Lower leg skin (tissue), 4 donors: Measurements from ENCODE around the gene CPEB2. TPM values are rescaled to one million over a fixed set of nuclear protein-coding genes. Genes with fewer than 3 reads are reported as not detected.

Experiments
- DNase-seq, 2 donors: peaks; one replicate each; pipeline ENCODE4 v3.0.0-alpha.2; 2019; ENCODE audit warnings: low spot score in 2 of 2
- H3K4me3 ChIP-seq: fragments of 200-600 bp; sonication (generic); 2 replicates; pipeline ENCODE4 v1.5.1; 2017; ENCODE audit warnings: mild to moderate bottlenecking, low read depth; ENCODE audit not compliant: poor library complexity, severe bottlenecking
- CTCF ChIP-seq, 3 donors: fragments of 450-650 bp; IDR thresholded peaks; one replicate each; pipeline ENCODE4 v1.5.1; 2016; ENCODE audit warnings: antibody characterized with exemption in 3 of 3, mild to moderate bottlenecking in 3 of 3, moderate library complexity in 2 of 3
- POLR2A ChIP-seq, 2 donors: fragments of 450-650 bp; IDR thresholded peaks; one replicate each; pipeline ENCODE4 v1.6.1; 2016 to 2017; ENCODE audit warnings: antibody characterized with exemption in 2 of 2, mild to moderate bottlenecking in 1 of 2, moderate library complexity in 1 of 2
- WGBS, 2 donors: methylation state at CpG; one replicate each; pipeline ENCODE4 v1.1.5; 2018; 5-methylcytosine and 5-hydroxymethylcytosine counted together
- intact Hi-C: fragments of 100-400 bp; cut with DNase I; formaldehyde crosslinking; loops from one replicate; pipeline ENCODE4 v1.15.0; 2023; ENCODE audit warnings: low total_unique reads
- total RNA-seq, 4 donors: library from RNA; depleted of rRNA; stranded (reverse); fragments of >200 nt; gene quantifications; one replicate each; pipeline ENCODE4 v1.1.0, GENCODE V29; 2016

The CPEB2 gene
- total RNA-seq, 4 donors from 2014 or later: 45.3 to 61.1 (median 52.8) TPM

- TF ChIP-seq POLR2A (IDR thresholded peaks at IDR 0.05) (no peak), CTCF (IDR thresholded peaks at IDR 0.05) (no peak)
- H3K4me3 ChIP-seq: peak overlapping the region; percentile 97
- intact Hi-C loops: loop anchor here (10.0 kb wide), 1 partner anchor 649 kb away; the partner anchor contains the start of gene FBXL5
- WGBS, 2 donors: 19 to 25% methylated on average over 4 of the region's 4 CpGs
- DNase-seq: no peak
Measured at GRCh38 chr4:15005474-15006115, 3.3 kb downstream of the CPEB2 start.

- no peak overlapping the region for H3K4me3 ChIP-seq
- 25 to 28% methylated on average over 2 of the region's 2 CpGs for WGBS, 2 donors
- intact Hi-C loops: loop anchor here (10.0 kb wide), 1 partner anchor 648 kb away; the partner anchor contains the start of gene FBXL5
- DNase-seq: no peak
- TF ChIP-seq POLR2A (IDR thresholded peaks at IDR 0.05) (no peak), CTCF (IDR thresholded peaks at IDR 0.05) (no peak)
Measured at GRCh38 chr4:15006416-15007024, 4.2 kb downstream of the CPEB2 start.

GRCh38 chr4:15007201-15007600 lies 4.9 kb downstream of the CPEB2 start:
- no peak overlapping the region for H3K4me3 ChIP-seq
- no peak for DNase-seq
- 62 to 66% methylated on average over 6 of the region's 6 CpGs for WGBS, 2 donors
- intact Hi-C loops: loop anchor here (10.0 kb wide), 1 partner anchor 648 kb away; the partner anchor contains the start of gene FBXL5
- TF ChIP-seq POLR2A (IDR thresholded peaks at IDR 0.05) (no peak), CTCF (IDR thresholded peaks at IDR 0.05) (no peak)

- no peak for TF ChIP-seq POLR2A (IDR thresholded peaks at IDR 0.05)
- no peak for TF ChIP-seq CTCF (IDR thresholded peaks at IDR 0.05)
- intact Hi-C loops: no loop called here
- H3K4me3 ChIP-seq: no peak overlapping the region
- DNase-seq: no peak
Measured at GRCh38 chr4:15010038-15010585, 7.8 kb downstream of the CPEB2 start.

GRCh38 chr4:15011166-15011565 lies 8.9 kb downstream of the CPEB2 start:
- WGBS, 2 donors: 95 to 98% methylated on average over 9 of the region's 9 CpGs
- no peak for DNase-seq
- TF ChIP-seq POLR2A (IDR thresholded peaks at IDR 0.05): no peak
- TF ChIP-seq CTCF (IDR thresholded peaks at IDR 0.05): no peak
- intact Hi-C loops: no loop called here
- no peak overlapping the region for H3K4me3 ChIP-seq
